ENCODE results near the gene PDE6D.

Gene PDE6D

GRCh38 chr2:231780909-231781797 is at the start of gene PDE6D:
PDE6D (minus strand) TSS chr2:231781282; CDS start chr2:231781114, 168 bp downstream.
- DNase-seq: peak; percentile 97 to 98

GRCh38 chr2:231821908-231822307 is 40.8 kb upstream of the PDE6D start:
- DNase-seq: no peak

- no peak for DNase-seq
These were observed 39.8 kb upstream of the PDE6D start for GRCh38 chr2:231820786-231821303.

GRCh38 chr2:231819447-231820042 is 38.5 kb upstream of the PDE6D start:
- DNase-seq: no peak

GRCh38 chr2:231816327-231817026 is 35.4 kb upstream of the PDE6D start:
- no peak for DNase-seq

- no peak for DNase-seq
These were observed 29.8 kb upstream of the PDE6D start for GRCh38 chr2:231810905-231811304.

- DNase-seq: no peak
These were observed 25.9 kb upstream of the PDE6D start for GRCh38 chr2:231807020-231807419.

- no peak for DNase-seq
These were observed 22.5 kb upstream of the PDE6D start for GRCh38 chr2:231803501-231804138.

GRCh38 chr2:231800493-231801091 is 19.5 kb upstream of the PDE6D start:
- DNase-seq: peak; percentile 47 to 59

GRCh38 chr2:231795525-231796327 is 14.6 kb upstream of the PDE6D start:
- no peak for DNase-seq

GRCh38 chr2:231794383-231794782 is 13.3 kb upstream of the PDE6D start:
- DNase-seq: no peak

GRCh38 chr2:231791107-231791506 is 10.0 kb upstream of the PDE6D start:
- DNase-seq: no peak

- no peak for DNase-seq
These were observed 5.8 kb upstream of the PDE6D start for GRCh38 chr2:231786917-231787292.

- DNase-seq: peak; percentile 86 to 91
These were observed 5.3 kb upstream of the PDE6D start, which contains the start of gene COPS7B for GRCh38 chr2:231786177-231786916. COPS7B (plus strand) TSS chr2:231786445; CDS start chr2:231788571, 2,126 bp downstream.

- DNase-seq: no peak
These were observed 4.7 kb upstream of the PDE6D start for GRCh38 chr2:231785822-231786176.

- no peak for DNase-seq
These were observed 4.3 kb upstream of the PDE6D start for GRCh38 chr2:231785413-231785812.

GRCh38 chr2:231781798-231782726 is 980 bp upstream of the PDE6D start:
- peak; percentile 6 to 23 for DNase-seq

GRCh38 chr2:231780123-231780908 is 766 bp downstream of the PDE6D start:
- DNase-seq: peak; percentile 21 to 23
